GM12801 (cell line): Measurements from ENCODE around the gene GDF11.

Experiments
- CTCF ChIP-seq: IDR thresholded peaks from one replicate; pipeline ENCODE4 v1.5.1; 2011; ENCODE audit warnings: control low read depth; ENCODE audit not compliant: insufficient read length; ENCODE audit errors: extremely low read depth

Gene GDF11

GRCh38 chr12:55721601-55722213 lies 21.2 kb upstream of the GDF11 start:
- no peak for TF ChIP-seq CTCF

GRCh38 chr12:55722948-55723347 lies 20.0 kb upstream of the GDF11 start:
- TF ChIP-seq CTCF = no peak

- no peak for TF ChIP-seq CTCF
Measured at GRCh38 chr12:55723516-55724225, 19.3 kb upstream of the GDF11 start.

GRCh38 chr12:55724226-55724939 lies 18.5 kb upstream of the GDF11 start:
- TF ChIP-seq CTCF = no peak

- no peak for TF ChIP-seq CTCF
Measured at GRCh38 chr12:55724940-55725309, 18.0 kb upstream of the GDF11 start.

- no peak for TF ChIP-seq CTCF
Measured at GRCh38 chr12:55725556-55725955, 17.4 kb upstream of the GDF11 start.

- TF ChIP-seq CTCF = no peak
Measured at GRCh38 chr12:55726971-55727370, 16.0 kb upstream of the GDF11 start.
